Panc1 (cell line): Measurements from ENCODE around the gene MAMDC2.

ENCODE experiments used
- POLR2AphosphoS5 ChIP-seq: IDR thresholded peaks from 2 replicates; pipeline ENCODE4 v1.6.1; 2012; ENCODE audit warnings: mild to moderate bottlenecking, low read depth, low read length, moderate library complexity
- SIN3A ChIP-seq: IDR thresholded peaks from 2 replicates; pipeline ENCODE4 v1.6.1; 2012; ENCODE audit warnings: low read depth, mild to moderate bottlenecking, low read length, moderate library complexity, borderline replicate concordance; ENCODE audit not compliant: insufficient read depth
- TCF7L2 ChIP-seq: IDR thresholded peaks from 2 replicates; pipeline ENCODE4 v1.6.1; 2011; ENCODE audit warnings: mild to moderate bottlenecking, low read depth, low read length, inconsistent platforms
- TF ChIP-seq, protein P1 (sequence below): fragments of 450-650 bp; IDR thresholded peaks from 2 replicates; pipeline ENCODE4 v1.5.1; 2017; ENCODE audit warnings: mild to moderate bottlenecking
- TF ChIP-seq, protein P2 (sequence below), 2 experiments: IDR thresholded peaks; 2 replicates each; pipeline ENCODE4 v1.6.1; 2011 to 2012; ENCODE audit warnings: low read depth in 2 of 2, control low read depth in 1 of 2, low read length in 1 of 2, mild to moderate bottlenecking in 1 of 2, moderate library complexity in 1 of 2; ENCODE audit not compliant: insufficient read depth in 1 of 2

DNA sequence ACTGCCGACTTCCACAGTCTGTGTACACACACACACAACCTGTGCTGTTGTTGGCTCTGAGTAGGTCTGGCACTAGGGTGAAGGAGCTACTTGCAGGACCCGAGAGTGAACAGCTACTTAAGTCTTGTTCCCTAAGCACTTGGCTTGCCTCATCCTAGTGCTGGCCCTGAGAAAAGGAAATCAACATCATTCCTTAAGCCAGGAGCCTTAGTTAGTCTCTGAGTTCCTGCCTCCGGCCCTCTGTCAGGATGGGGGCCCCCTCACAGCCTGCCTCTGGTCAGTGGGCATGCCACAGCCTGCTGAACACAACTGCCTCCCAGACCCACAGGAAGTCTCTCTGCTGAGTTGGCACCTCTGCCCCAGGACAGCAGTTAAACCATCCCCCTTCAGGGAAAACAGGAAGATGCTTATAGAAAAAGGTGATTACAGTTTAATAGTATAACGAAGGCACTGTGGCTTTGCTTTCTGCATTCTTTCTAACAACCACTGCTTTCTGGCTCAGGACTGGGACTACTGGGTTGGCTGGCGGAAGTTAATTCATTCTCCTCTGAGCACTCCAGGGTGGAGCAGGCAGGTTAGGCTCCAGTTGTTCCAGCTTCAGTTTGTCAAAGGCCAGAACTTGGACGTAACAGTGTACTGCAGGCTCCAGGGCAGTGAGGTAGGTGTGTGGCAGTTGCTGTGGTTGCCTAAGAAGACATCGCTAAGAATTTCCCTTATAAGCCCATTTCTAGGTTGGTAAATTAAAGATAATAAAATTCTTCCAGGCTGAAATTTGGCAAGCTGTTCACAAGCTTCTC is 2.8 kb downstream of the MAMDC2 start:
- no peak for TF ChIP-seq POLR2AphosphoS5
- TF ChIP-seq, protein P1, sequence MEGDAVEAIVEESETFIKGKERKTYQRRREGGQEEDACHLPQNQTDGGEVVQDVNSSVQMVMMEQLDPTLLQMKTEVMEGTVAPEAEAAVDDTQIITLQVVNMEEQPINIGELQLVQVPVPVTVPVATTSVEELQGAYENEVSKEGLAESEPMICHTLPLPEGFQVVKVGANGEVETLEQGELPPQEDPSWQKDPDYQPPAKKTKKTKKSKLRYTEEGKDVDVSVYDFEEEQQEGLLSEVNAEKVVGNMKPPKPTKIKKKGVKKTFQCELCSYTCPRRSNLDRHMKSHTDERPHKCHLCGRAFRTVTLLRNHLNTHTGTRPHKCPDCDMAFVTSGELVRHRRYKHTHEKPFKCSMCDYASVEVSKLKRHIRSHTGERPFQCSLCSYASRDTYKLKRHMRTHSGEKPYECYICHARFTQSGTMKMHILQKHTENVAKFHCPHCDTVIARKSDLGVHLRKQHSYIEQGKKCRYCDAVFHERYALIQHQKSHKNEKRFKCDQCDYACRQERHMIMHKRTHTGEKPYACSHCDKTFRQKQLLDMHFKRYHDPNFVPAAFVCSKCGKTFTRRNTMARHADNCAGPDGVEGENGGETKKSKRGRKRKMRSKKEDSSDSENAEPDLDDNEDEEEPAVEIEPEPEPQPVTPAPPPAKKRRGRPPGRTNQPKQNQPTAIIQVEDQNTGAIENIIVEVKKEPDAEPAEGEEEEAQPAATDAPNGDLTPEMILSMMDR: no peak
- TF ChIP-seq, protein P2, sequence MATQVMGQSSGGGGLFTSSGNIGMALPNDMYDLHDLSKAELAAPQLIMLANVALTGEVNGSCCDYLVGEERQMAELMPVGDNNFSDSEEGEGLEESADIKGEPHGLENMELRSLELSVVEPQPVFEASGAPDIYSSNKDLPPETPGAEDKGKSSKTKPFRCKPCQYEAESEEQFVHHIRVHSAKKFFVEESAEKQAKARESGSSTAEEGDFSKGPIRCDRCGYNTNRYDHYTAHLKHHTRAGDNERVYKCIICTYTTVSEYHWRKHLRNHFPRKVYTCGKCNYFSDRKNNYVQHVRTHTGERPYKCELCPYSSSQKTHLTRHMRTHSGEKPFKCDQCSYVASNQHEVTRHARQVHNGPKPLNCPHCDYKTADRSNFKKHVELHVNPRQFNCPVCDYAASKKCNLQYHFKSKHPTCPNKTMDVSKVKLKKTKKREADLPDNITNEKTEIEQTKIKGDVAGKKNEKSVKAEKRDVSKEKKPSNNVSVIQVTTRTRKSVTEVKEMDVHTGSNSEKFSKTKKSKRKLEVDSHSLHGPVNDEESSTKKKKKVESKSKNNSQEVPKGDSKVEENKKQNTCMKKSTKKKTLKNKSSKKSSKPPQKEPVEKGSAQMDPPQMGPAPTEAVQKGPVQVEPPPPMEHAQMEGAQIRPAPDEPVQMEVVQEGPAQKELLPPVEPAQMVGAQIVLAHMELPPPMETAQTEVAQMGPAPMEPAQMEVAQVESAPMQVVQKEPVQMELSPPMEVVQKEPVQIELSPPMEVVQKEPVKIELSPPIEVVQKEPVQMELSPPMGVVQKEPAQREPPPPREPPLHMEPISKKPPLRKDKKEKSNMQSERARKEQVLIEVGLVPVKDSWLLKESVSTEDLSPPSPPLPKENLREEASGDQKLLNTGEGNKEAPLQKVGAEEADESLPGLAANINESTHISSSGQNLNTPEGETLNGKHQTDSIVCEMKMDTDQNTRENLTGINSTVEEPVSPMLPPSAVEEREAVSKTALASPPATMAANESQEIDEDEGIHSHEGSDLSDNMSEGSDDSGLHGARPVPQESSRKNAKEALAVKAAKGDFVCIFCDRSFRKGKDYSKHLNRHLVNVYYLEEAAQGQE (IDR thresholded peaks at IDR 0.05; ENCODE audit: insufficient read depth in 1 of 2, low read depth in 2 of 2, low read length in 1 of 2): no peak
- no peak for TF ChIP-seq SIN3A
- no peak for TF ChIP-seq TCF7L2
